OCI-LY7 (cell line): Measurements from ENCODE around the gene MAP3K15. TPM values are rescaled to one million over a fixed set of nuclear protein-coding genes. Genes with fewer than 3 reads are reported as not detected.

Experiments used
- BruUV-seq: library from RNA; stranded (reverse); fragments of 400-500 nt; replicated peaks from 2 replicates; lab custom pipeline; 2021; lab: Mats Ljungman, UMichigan
- CTCF ChIA-PET: fragments of 300-600 bp; sonication (Branson Sonifier 250); formaldehyde crosslinking; loops from one replicate; lab custom pipeline; 2022; ENCODE audit warnings: antibody characterized with exemption; ENCODE audit not compliant: unreplicated experiment; lab: Charles Lee
- POLR2A ChIA-PET: fragments of 300-600 bp; sonication (Branson Sonifier 250); formaldehyde crosslinking; loops from one replicate; lab custom pipeline; 2022; ENCODE audit warnings: antibody characterized with exemption; lab: Charles Lee
- DNase-seq: peaks from one replicate; pipeline ENCODE4 v3.0.0-alpha.2; 2015; ENCODE audit warnings: low spot score
- H2AFZ ChIP-seq: fragments of 200-600 bp; sonication (generic), shearing (Covaris generic); 2 replicates; pipeline ENCODE4 v1.6.1; 2014; ENCODE audit warnings: mild to moderate bottlenecking, antibody characterized with exemption, low read length, moderate library complexity
- H3K27ac ChIP-seq: fragments of 200-600 bp; sonication (generic); 2 replicates; pipeline ENCODE4 v1.5.1; 2014; ENCODE audit warnings: mixed run types, low read depth, mild to moderate bottlenecking, moderate library complexity, low read length, inconsistent platforms; ENCODE audit not compliant: poor library complexity, severe bottlenecking
- H3K36me3 ChIP-seq: fragments of 200-600 bp; sonication (generic); 2 replicates; pipeline ENCODE4 v1.6.1; 2014; ENCODE audit warnings: mild to moderate bottlenecking, antibody characterized with exemption, low read length, moderate library complexity, mixed read lengths; ENCODE audit not compliant: insufficient read depth
- H3K4me1 ChIP-seq: fragments of 200-600 bp; sonication (generic); 2 replicates; pipeline ENCODE4 v1.5.1; 2014; ENCODE audit warnings: mild to moderate bottlenecking, low read length; ENCODE audit not compliant: insufficient read depth, poor library complexity, severe bottlenecking
- H3K4me2 ChIP-seq: fragments of 200-600 bp; sonication (generic); 2 replicates; pipeline ENCODE4 v1.6.1; 2014; ENCODE audit warnings: mild to moderate bottlenecking, low read length
- H3K4me3 ChIP-seq: fragments of 200-600 bp; sonication (generic); 2 replicates; pipeline ENCODE4 v1.5.1; 2014; ENCODE audit warnings: mild to moderate bottlenecking, low read depth, low read length; ENCODE audit not compliant: poor library complexity, severe bottlenecking
- H3K79me2 ChIP-seq: fragments of 200-600 bp; sonication (generic); 2 replicates; pipeline ENCODE4 v1.6.1; 2016; ENCODE audit warnings: low read depth, mild to moderate bottlenecking, low read length, moderate library complexity, mixed read lengths; ENCODE audit not compliant: insufficient read depth
- H3K9me2 ChIP-seq: fragments of 200-600 bp; sonication (generic); 2 replicates; pipeline ENCODE4 v1.6.1; 2016; ENCODE audit warnings: mild to moderate bottlenecking, low read length, mixed read lengths; ENCODE audit not compliant: insufficient read depth
- H3K9me3 ChIP-seq: fragments of 200-600 bp; sonication (generic); 2 replicates; pipeline ENCODE4 v1.6.1; 2014; ENCODE audit warnings: mild to moderate bottlenecking, mixed run types, low read length, mixed read lengths
- H4K20me1 ChIP-seq: fragments of 200-600 bp; sonication (generic); 2 replicates; pipeline ENCODE4 v1.6.1; 2014; ENCODE audit warnings: mild to moderate bottlenecking, antibody characterized with exemption, low read length, moderate library complexity, mixed read lengths; ENCODE audit not compliant: insufficient read depth
- CTCF ChIP-seq: fragments of 200-600 bp; sonication (generic); conservative IDR thresholded peaks from 2 replicates; pipeline ENCODE4 v1.5.1; 2014; ENCODE audit warnings: mild to moderate bottlenecking, antibody characterized with exemption, low read length, moderate library complexity, mixed read lengths
- EZH2phosphoT487 ChIP-seq: fragments of 200-600 bp; sonication (generic); IDR thresholded peaks from 2 replicates; pipeline ENCODE4 v1.6.1; 2018; ENCODE audit warnings: low read depth, borderline replicate concordance, mild to moderate bottlenecking, mixed run types, antibody characterized with exemption, low read length, moderate library complexity, mixed read lengths
- intact Hi-C: fragments of 100-400 bp; cut with micrococcal nuclease; formaldehyde crosslinking; loops from one replicate; pipeline ENCODE4 v1.10.0; 2022; ENCODE audit not compliant: unreplicated experiment
- total RNA-seq, 2 experiments: library from RNA; depleted of rRNA in 1 of 2; stranded (reverse); fragments of >200 nt in 1 of 2; shearing (Covaris generic) in 1 of 2; gene quantifications; 2 replicates each; pipeline ENCODE4 v1.2.3, GENCODE V29; 2014 to 2022

Gene MAP3K15
- total RNA-seq, 2 experiments from 2014 or later: not detected

- Histone ChIP-seq H3K4me2 (peak overlapping the region; percentile 95), H3K9me3 (no peaks in the 10 kb centered on the region), H3K36me3 (peaks cover 12% of the 10 kb centered on the region; the same call in 1 of the 2 replicates), H3K79me2 (peaks cover 40% of the 10 kb centered on the region), H3K27ac (peak overlapping the region; percentile 26), H3K4me3 (peak overlapping the region; percentile 86), H3K4me1 (peaks cover 28% of the 10 kb centered on the region), H2AFZ (peak overlapping the region; percentile 91; the same call in 1 of the 2 replicates), H4K20me1 (peaks cover 5% of the 10 kb centered on the region; the same call in 1 of the 2 replicates), H3K9me2 (no peaks in the 10 kb centered on the region)
- DNase-seq: no peak
- TF ChIP-seq EZH2phosphoT487 (no peak), CTCF (no peak)
- CTCF ChIA-PET: no interaction called here
- TSS peak; percentile 69 for BruUV-seq
- intact Hi-C loops: no loop called here
- POLR2A ChIA-PET: no interaction called here
Measured at GRCh38 chrX:19343085-19343534, 172.2 kb downstream of the MAP3K15 start.

- H3K36me3 ChIP-seq: peaks cover 5% of the 10 kb centered on the region; the same call in 1 of the 2 replicates
- peaks cover 34% of the 10 kb centered on the region for H3K79me2 ChIP-seq
- H4K20me1 ChIP-seq: peaks cover 5% of the 10 kb centered on the region; the same call in 1 of the 2 replicates
- ChIA-PET POLR2A (interaction anchor here (0.6 kb wide), 1 partner anchor 634 kb away, joined by 3 read pairs; no protein-coding TSS in a partner anchor), CTCF (no interaction called here)
- peak overlapping the region; percentile 95 for H3K4me2 ChIP-seq
- H3K4me1 ChIP-seq: peaks cover 28% of the 10 kb centered on the region
- no peaks in the 10 kb centered on the region for H3K9me3 ChIP-seq
- H3K27ac ChIP-seq: no peak overlapping the region
- H2AFZ ChIP-seq: peak overlapping the region; percentile 91; the same call in 1 of the 2 replicates
- intact Hi-C loops: no loop called here
- DNase-seq: peak; percentile 0
- TF ChIP-seq CTCF (no peak), EZH2phosphoT487 (no peak)
- BruUV-seq: no TSS peak
- H3K4me3 ChIP-seq: no peak overlapping the region
- H3K9me2 ChIP-seq: no peaks in the 10 kb centered on the region
Measured at GRCh38 chrX:19342331-19342906, 172.9 kb downstream of the MAP3K15 start.
